Activated B cell treated with CpG ODN at 0.5 μM for 24 hours (primary cell): ENCODE results near the gene BUD13. TPM values are rescaled to one million over a fixed set of nuclear protein-coding genes. Genes with fewer than 3 reads are reported as not detected.

Source experiments
- ATAC-seq: fragments of 200-7000 bp; cut with Tn5 transposase; one replicate; pipeline ENCODE4 v1.10.0; 2021; ENCODE audit warnings: low read depth, mild to moderate bottlenecking, moderate library complexity
- CTCF ChIA-PET: fragments of 350-600 bp; sonication (Branson Sonifier 250); formaldehyde crosslinking; loops from one replicate; lab custom pipeline; 2021; ENCODE audit warnings: antibody characterized with exemption; lab: Charles Lee
- POLR2A ChIA-PET: fragments of 350-600 bp; sonication (Branson Sonifier 250); formaldehyde crosslinking; loops from one replicate; lab custom pipeline; 2021; ENCODE audit warnings: antibody characterized with exemption; lab: Charles Lee
- DNase-seq: peaks from one replicate; pipeline ENCODE4 v3.0.0; 2022
- H3K27ac Mint-ChIP-seq: one replicate; pipeline ENCODE4 v1.8.0; 2020; ENCODE audit warnings: mixed read lengths
- H3K27me3 Mint-ChIP-seq: one replicate; pipeline ENCODE4 v1.8.0; 2021; ENCODE audit warnings: mixed read lengths
- H3K36me3 Mint-ChIP-seq: one replicate; pipeline ENCODE4 v1.8.0; 2021; ENCODE audit warnings: low read depth, mixed read lengths
- H3K4me1 Mint-ChIP-seq: one replicate; pipeline ENCODE4 v1.8.0; 2021; ENCODE audit warnings: mixed read lengths
- H3K4me3 Mint-ChIP-seq: one replicate; pipeline ENCODE4 v1.8.0; 2020; ENCODE audit warnings: mild to moderate bottlenecking, mixed read lengths
- H3K9me3 Mint-ChIP-seq: one replicate; pipeline ENCODE4 v1.8.0; 2020; ENCODE audit warnings: mixed read lengths
- CTCF ChIP-seq: fragments of 200-600 bp; IDR thresholded peaks from one replicate; pipeline ENCODE4 v1.8.0; 2022; ENCODE audit warnings: antibody characterized with exemption, mild to moderate bottlenecking
- intact Hi-C: fragments of 100-400 bp; cut with micrococcal nuclease; formaldehyde crosslinking; loops from one replicate; pipeline ENCODE4 v1.15.1; 2024
- total RNA-seq: library from RNA; stranded (reverse); gene quantifications from 2 replicates; pipeline ENCODE4 v1.2.3, GENCODE V29; 2022

BUD13 gene
- total RNA-seq, 1 donor from 2014 or later, result 18.8 TPM

GRCh38 chr11:116792869-116793771 lies 20.3 kb upstream of the BUD13 start:
- H3K4me1 Mint-ChIP-seq, result peaks cover 13% of the 10 kb centered on the region
- peaks cover 4% of the 10 kb centered on the region for H3K27me3 Mint-ChIP-seq
- no peak overlapping the region for H3K4me3 Mint-ChIP-seq
- H3K9me3 Mint-ChIP-seq, result no peaks in the 10 kb centered on the region
- CTCF ChIA-PET, result interaction anchor here (2.1 kb wide), 1 partner anchor 313 kb away, joined by 9 read pairs; no protein-coding TSS in a partner anchor
- intact Hi-C loops, result no loop called here
- H3K27ac Mint-ChIP-seq, result no peak overlapping the region
- no peak for ATAC-seq
- no peak for TF ChIP-seq CTCF
- DNase-seq, result no peak
- POLR2A ChIA-PET, result interaction anchor here (0.5 kb wide), 1 partner anchor 551 kb away, joined by 4 read pairs; no protein-coding TSS in a partner anchor
- H3K36me3 Mint-ChIP-seq, result peaks cover 3% of the 10 kb centered on the region

GRCh38 chr11:116792144-116792868 lies 19.5 kb upstream of the BUD13 start:
- no peak for TF ChIP-seq CTCF
- ChIA-PET POLR2A (interaction anchor here (0.5 kb wide), 1 partner anchor 552 kb away, joined by 4 read pairs; no protein-coding TSS in a partner anchor), CTCF (interaction anchor here (1.6 to 2.1 kb wide), 3 partner anchors 8 to 314 kb away, joined by 4 to 9 read pairs (median 6); no protein-coding TSS in a partner anchor)
- ATAC-seq, result no peak
- DNase-seq, result no peak
- H3K4me1 Mint-ChIP-seq, result peaks cover 17% of the 10 kb centered on the region
- H3K4me3 Mint-ChIP-seq, result no peak overlapping the region
- intact Hi-C loops, result no loop called here
- peaks cover 8% of the 10 kb centered on the region for H3K36me3 Mint-ChIP-seq
- no peaks in the 10 kb centered on the region for H3K9me3 Mint-ChIP-seq
- peaks cover 4% of the 10 kb centered on the region for H3K27me3 Mint-ChIP-seq
- no peak overlapping the region for H3K27ac Mint-ChIP-seq

GRCh38 chr11:116791813-116792143 lies 19.0 kb upstream of the BUD13 start, which contains the start of gene APOA5:
Gene APOA5, minus strand, starts transcription at chr11:116791879. Its CDS starts 19 bp downstream, at chr11:116791860.
- H3K36me3 Mint-ChIP-seq, result peaks cover 14% of the 10 kb centered on the region
- ATAC-seq (no peak), DNase-seq (no peak)
- H3K4me1 Mint-ChIP-seq, result peaks cover 23% of the 10 kb centered on the region
- no peaks in the 10 kb centered on the region for H3K9me3 Mint-ChIP-seq
- peaks cover 4% of the 10 kb centered on the region for H3K27me3 Mint-ChIP-seq
- POLR2A ChIA-PET, result interaction anchor here (1.1 kb wide), 1 partner anchor 44 kb away, joined by 3 read pairs; no protein-coding TSS in a partner anchor
- intact Hi-C loops, result loop anchor here (1.0 to 2.0 kb wide), 3 partner anchors 45 to 435 kb away; no protein-coding TSS in a partner anchor
- no peak within 1 kb of the TSS for H3K27ac Mint-ChIP-seq
- no peak for TF ChIP-seq CTCF
- CTCF ChIA-PET, result interaction anchor here (0.7 to 3.7 kb wide), 9 partner anchors 8 to 439 kb away, joined by 3 to 38 read pairs (median 4); partner anchors contain the start of genes APOA1 and BUD13
- H3K4me3 Mint-ChIP-seq, result no peak within 1 kb of the TSS

- DNase-seq (peak; percentile 56), ATAC-seq (peak; percentile 42)
- H3K36me3 Mint-ChIP-seq, result peaks cover 19% of the 10 kb centered on the region
- no peak for TF ChIP-seq CTCF
- peaks cover 4% of the 10 kb centered on the region for H3K27me3 Mint-ChIP-seq
- ChIA-PET POLR2A (interaction anchor here (1.1 kb wide), 1 partner anchor 45 kb away, joined by 3 read pairs; no protein-coding TSS in a partner anchor), CTCF (interaction anchor here (0.6 to 3.7 kb wide), 12 partner anchors 9 to 439 kb away, joined by 3 to 38 read pairs (median 4); partner anchors contain the start of genes APOA1 and BUD13)
- H3K27ac Mint-ChIP-seq, result no peak overlapping the region
- peaks cover 28% of the 10 kb centered on the region for H3K4me1 Mint-ChIP-seq
- H3K4me3 Mint-ChIP-seq, result no peak overlapping the region
- no peaks in the 10 kb centered on the region for H3K9me3 Mint-ChIP-seq
- intact Hi-C loops, result loop anchor here (1.0 to 2.0 kb wide), 3 partner anchors 45 to 436 kb away; no protein-coding TSS in a partner anchor
Measured at GRCh38 chr11:116791002-116791812, 18.4 kb upstream of the BUD13 start.
